Measurements from ENCODE around the gene SPEM2. TPM values are rescaled to one million over a fixed set of nuclear protein-coding genes. Genes with fewer than 3 reads are reported as not detected.

SPEM2 gene
- polyA plus RNA-seq, 1 of the 3 experiments (the other 2 are of a cell fraction): not detected

DNA sequence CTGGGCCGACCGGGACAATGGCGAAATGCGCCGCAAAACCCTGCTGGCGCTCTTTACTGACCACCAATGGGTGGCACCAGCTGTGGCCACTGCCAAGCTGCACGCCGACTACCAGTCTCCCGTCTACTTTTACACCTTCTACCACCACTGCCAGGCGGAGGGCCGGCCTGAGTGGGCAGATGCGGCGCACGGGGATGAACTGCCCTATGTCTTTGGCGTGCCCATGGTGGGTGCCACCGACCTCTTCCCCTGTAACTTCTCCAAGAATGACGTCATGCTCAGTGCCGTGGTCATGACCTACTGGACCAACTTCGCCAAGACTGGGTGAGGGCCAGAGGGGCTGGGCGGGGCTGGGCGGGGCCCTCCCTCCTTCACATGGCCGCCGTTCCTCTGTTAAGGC lies 9.6 kb upstream of the SPEM2 start:
- no peaks in the 10 kb centered on the region for H4K20me1 ChIP-seq (ENCODE audit: insufficient read depth)
- no peak for TF ChIP-seq FOXJ3 (CRISPR knock-in tag; IDR thresholded peaks at IDR 0.05)
- no peak for TF ChIP-seq RCOR1 (IDR thresholded peaks at IDR 0.05; ENCODE audit: low read length)
- TF ChIP-seq GATA2 (CRISPR knock-in tag; IDR thresholded peaks at IDR 0.05): no peak
- no peak for TF ChIP-seq TEAD4 (IDR thresholded peaks at IDR 0.05; ENCODE audit: borderline replicate concordance, insufficient read depth)
- no peak for TF ChIP-seq CHD2 (IDR thresholded peaks at IDR 0.05; ENCODE audit: low read length, partially characterized antibody)
- TF ChIP-seq, protein P1, sequence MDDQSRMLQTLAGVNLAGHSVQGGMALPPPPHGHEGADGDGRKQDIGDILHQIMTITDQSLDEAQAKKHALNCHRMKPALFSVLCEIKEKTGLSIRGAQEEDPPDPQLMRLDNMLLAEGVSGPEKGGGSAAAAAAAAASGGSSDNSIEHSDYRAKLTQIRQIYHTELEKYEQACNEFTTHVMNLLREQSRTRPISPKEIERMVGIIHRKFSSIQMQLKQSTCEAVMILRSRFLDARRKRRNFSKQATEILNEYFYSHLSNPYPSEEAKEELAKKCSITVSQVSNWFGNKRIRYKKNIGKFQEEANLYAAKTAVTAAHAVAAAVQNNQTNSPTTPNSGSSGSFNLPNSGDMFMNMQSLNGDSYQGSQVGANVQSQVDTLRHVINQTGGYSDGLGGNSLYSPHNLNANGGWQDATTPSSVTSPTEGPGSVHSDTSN (IDR thresholded peaks at IDR 0.05): no peak
- no peak for TF ChIP-seq RAD21 (IDR thresholded peaks at IDR 0.05; ENCODE audit: low read length)
- TF ChIP-seq FOSL2 (IDR thresholded peaks at IDR 0.05; ENCODE audit: borderline replicate concordance, low read depth): no peak
- TF ChIP-seq SMC3 (IDR thresholded peaks at IDR 0.05; ENCODE audit: low read depth, low read length): no peak
- TF ChIP-seq, protein P2, sequence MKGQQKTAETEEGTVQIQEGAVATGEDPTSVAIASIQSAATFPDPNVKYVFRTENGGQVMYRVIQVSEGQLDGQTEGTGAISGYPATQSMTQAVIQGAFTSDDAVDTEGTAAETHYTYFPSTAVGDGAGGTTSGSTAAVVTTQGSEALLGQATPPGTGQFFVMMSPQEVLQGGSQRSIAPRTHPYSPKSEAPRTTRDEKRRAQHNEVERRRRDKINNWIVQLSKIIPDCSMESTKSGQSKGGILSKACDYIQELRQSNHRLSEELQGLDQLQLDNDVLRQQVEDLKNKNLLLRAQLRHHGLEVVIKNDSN (IDR thresholded peaks at IDR 0.05; ENCODE audit: borderline replicate concordance, low read depth): no peak
- TF ChIP-seq YY1 (IDR thresholded peaks at IDR 0.05; ENCODE audit: low read depth): no peak
- TF ChIP-seq FOXM1 (IDR thresholded peaks at IDR 0.05; ENCODE audit: low read depth): no peak
- no peak for TF ChIP-seq MAX (IDR thresholded peaks at IDR 0.05; ENCODE audit: low read depth)
- no peak for TF ChIP-seq TCF12 (IDR thresholded peaks at IDR 0.05)
- TF ChIP-seq USF2 (IDR thresholded peaks at IDR 0.05; ENCODE audit: borderline replicate concordance, low read depth, low read length): no peak
- no peak for TF ChIP-seq GABPA (IDR thresholded peaks at IDR 0.05; ENCODE audit: low read depth)
- no peak for TF ChIP-seq RXRA (IDR thresholded peaks at IDR 0.05; ENCODE audit: borderline replicate concordance, low read depth)
- no peak for TF ChIP-seq MEF2A (IDR thresholded peaks at IDR 0.05; ENCODE audit: borderline replicate concordance, low read depth)
- no peak for TF ChIP-seq CTCF (IDR thresholded peaks at IDR 0.05)
- H3K27me3 ChIP-seq (ENCODE audit: insufficient read depth): no peaks in the 10 kb centered on the region
- H3K4me3 ChIP-seq (ENCODE audit: low read depth in 2 of 2, low read length in 1 of 2): no peak overlapping the region
- no peak overlapping the region for H2AFZ ChIP-seq (ENCODE audit: low read depth)
- peaks cover 0 to 49% of the 10 kb centered on the region in 2 experiments for H3K36me3 ChIP-seq (replicated peaks in 1 of 2; ENCODE audit: control insufficient read depth in 1 of 2, insufficient read depth in 2 of 2, low read length in 1 of 2)
- ChIA-PET POLR2A (no interaction called here), CTCF (interaction anchor here (2.0 kb wide), 1 partner anchor 9 kb away, joined by 6 read pairs; the partner anchor contains the start of gene NLGN2)
- no peaks in the 10 kb centered on the region for H3K9me2 ChIP-seq
- H3K9ac ChIP-seq: no peak overlapping the region
- no peak overlapping the region for H3K27ac ChIP-seq (ENCODE audit: low read depth in 2 of 2, low read length in 1 of 2)
- no peaks in the 10 kb centered on the region; a peak in 1 of 4 replicates for H3K4me1 ChIP-seq (ENCODE audit: control insufficient read depth in 1 of 2, insufficient read depth in 2 of 2, low read depth in 1 of 2, low read length in 1 of 2)
- no peak overlapping the region for H3K4me2 ChIP-seq
- no peaks in the 10 kb centered on the region for H3K79me2 ChIP-seq (ENCODE audit: insufficient read depth)
- H3F3A ChIP-seq (replicated peaks; ENCODE audit: insufficient read depth): no peaks in the 10 kb centered on the region
- 94% methylated on average over 10 of the region's 23 CpGs for WGBS (ENCODE audit: low lambda C conversion rate)
- no peaks in the 10 kb centered on the region for H3K9me3 ChIP-seq
- no peak for DNase-seq
